ENCODE measurements around the gene CASP9.
"Not testable (repeated sequence)": the region's sequence is repeated elsewhere in the genome, so short reads cannot be mapped to it uniquely, and the experiment has no call there.

The CASP9 gene

GRCh38 chr1:15466955-15467625 is 56.9 kb downstream of the CASP9 start:
- not testable (repeated sequence) for DNase-seq

GRCh38 chr1:15465674-15466073 is 58.3 kb downstream of the CASP9 start:
- no peak for DNase-seq

- DNase-seq: not testable (repeated sequence)
These were observed 60.1 kb downstream of the CASP9 start for GRCh38 chr1:15463926-15464322.

GRCh38 chr1:15463064-15463800 is 60.8 kb downstream of the CASP9 start:
- DNase-seq: not testable (repeated sequence)

GRCh38 chr1:15460708-15461095 is 63.3 kb downstream of the CASP9 start:
- no peak for DNase-seq

GRCh38 chr1:15459771-15460707 is 64.0 kb downstream of the CASP9 start:
- DNase-seq: peak; percentile 15

GRCh38 chr1:15458388-15458787 is 65.6 kb downstream of the CASP9 start:
- DNase-seq: not testable (repeated sequence)

- DNase-seq: no peak
These were observed 66.4 kb downstream of the CASP9 start for GRCh38 chr1:15457585-15457984.

- no peak for DNase-seq
These were observed 67.6 kb downstream of the CASP9 start, which contains the start of gene CELA2A for GRCh38 chr1:15456313-15456954. TSS of gene CELA2A (plus strand) at chr1:15456732. CDS start at chr1:15456754, 22 bp downstream.

GRCh38 chr1:15455522-15455921 is 68.5 kb downstream of the CASP9 start:
- DNase-seq: peak; percentile 15

- DNase-seq: peak; percentile 72
These were observed 69.8 kb downstream of the CASP9 start for GRCh38 chr1:15454256-15454655.

- peak; percentile 65 for DNase-seq
These were observed 70.3 kb downstream of the CASP9 start for GRCh38 chr1:15453734-15454133.

- DNase-seq: no peak
These were observed 71.0 kb downstream of the CASP9 start for GRCh38 chr1:15452866-15453571.

GRCh38 chr1:15452216-15452615 is 71.8 kb downstream of the CASP9 start:
- DNase-seq: no peak

GRCh38 chr1:15451014-15451722 is 72.8 kb downstream of the CASP9 start:
- DNase-seq: no peak

GRCh38 chr1:15449567-15449966 is 74.4 kb downstream of the CASP9 start:
- DNase-seq: no peak

- no peak for DNase-seq
These were observed 75.0 kb downstream of the CASP9 start for GRCh38 chr1:15448877-15449462.

- DNase-seq: no peak
These were observed 77.8 kb downstream of the CASP9 start for GRCh38 chr1:15446212-15446611.

GRCh38 chr1:15445390-15446122 is 78.5 kb downstream of the CASP9 start:
- no peak for DNase-seq
